DMS153 (cell line): ENCODE data around the gene ST6GALNAC4.

Source experiments
- DNase-seq: peaks from one replicate; lab custom pipeline; 2025; lab: John Stamatoyannopoulos, UW

Gene ST6GALNAC4

GRCh38 chr9:127929625-127929979 is 12.8 kb upstream of the ST6GALNAC4 start:
- DNase-seq, result no peak

DNA sequence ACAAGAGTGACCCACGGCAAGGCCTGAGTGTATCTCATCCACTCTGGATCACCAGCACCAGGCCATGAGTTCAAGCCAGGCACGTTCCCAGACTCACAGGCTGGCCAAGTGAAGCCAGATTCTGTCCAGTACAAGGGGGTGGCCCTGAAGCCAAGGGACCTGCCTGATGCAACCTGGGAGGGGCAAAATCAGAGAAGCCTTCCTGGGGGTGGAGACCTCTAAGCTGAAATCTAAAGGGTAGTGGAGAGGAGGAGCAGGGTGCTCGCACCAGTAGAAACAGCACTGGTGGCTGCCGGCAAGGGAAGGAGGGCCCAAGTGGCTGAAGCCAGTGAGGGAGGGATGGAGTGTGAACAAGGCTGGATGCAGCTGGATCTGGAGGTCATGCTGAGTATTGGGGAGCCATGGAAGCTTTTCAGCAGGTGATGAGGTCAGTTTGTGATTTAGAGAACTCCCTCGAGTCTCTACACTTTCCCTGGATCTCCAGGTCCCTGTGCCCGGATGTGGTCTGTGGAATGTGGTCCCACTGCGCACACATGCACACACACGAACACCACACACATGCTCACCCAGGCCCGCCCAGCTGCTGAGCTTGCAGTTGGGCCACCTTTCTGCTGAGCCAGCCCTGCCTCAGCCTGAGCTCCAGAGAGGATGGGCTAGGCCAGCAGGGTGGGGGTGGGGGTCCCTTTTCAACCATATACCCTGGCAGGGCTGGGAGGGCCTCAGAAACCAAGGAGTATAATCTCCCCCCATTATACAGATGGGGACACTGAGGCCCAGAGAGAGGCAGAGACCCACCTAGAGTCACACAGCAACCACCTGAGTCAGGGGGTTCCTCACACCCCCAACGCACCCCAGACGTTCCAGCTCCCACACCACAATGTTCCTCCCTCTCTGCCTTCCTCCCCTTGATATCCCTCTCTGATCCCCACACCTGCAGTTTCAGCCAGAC is 12.1 kb upstream of the ST6GALNAC4 start:
- DNase-seq, result no peak

GRCh38 chr9:127927988-127928675 is 11.3 kb upstream of the ST6GALNAC4 start:
- DNase-seq, result no peak

- peak; percentile 52 for DNase-seq
Observed at GRCh38 chr9:127927201-127927987, 10.6 kb upstream of the ST6GALNAC4 start.

GRCh38 chr9:127926906-127927200 is 10.0 kb upstream of the ST6GALNAC4 start:
- no peak for DNase-seq

DNA sequence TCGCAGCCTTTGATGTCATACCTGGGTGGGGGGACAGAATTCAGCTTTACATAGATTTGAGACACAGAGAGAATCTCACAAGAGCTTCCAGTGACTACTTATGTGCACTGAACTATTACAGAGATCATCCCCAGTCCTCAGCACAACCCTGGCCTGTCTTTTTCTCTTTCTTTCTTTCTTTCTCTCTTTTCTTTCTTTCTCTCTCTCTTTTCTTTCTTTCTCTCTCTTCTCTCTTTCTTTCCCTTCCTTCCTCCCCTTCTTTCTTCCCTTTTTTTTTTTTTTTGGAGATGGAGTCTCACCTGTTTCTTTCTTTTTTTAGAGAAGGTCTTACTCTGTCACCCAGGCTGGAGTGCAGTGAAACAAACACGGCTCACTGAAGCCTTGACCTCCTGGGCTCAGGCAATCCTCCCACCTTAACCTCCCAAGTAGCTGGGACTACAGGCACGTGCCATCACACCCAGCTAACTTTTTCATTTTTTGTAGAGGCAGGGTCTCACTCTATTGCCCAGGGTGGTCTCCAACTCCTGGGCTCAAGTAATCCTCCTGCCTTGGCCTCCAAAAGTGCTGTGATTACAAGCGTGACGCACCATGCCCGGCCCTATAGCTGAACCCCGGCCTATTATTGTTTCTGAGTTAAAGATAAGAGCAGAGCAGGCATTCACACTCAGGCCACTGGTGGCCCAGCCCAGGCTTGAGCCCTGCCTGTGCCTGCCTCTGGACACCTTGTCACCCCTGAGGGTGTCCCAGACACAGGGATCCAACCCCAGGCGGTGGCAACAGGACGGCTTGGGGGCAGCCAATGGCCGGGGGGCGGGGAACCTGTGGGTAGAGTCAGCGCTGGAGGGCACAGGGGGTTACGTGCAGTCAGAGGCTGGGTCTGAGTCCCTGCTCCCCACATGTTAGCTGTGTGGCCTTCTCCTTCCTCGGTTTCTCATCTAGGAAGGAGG is 9.4 kb upstream of the ST6GALNAC4 start:
- DNase-seq, result no peak

GRCh38 chr9:127924736-127925444 is 8.0 kb upstream of the ST6GALNAC4 start:
- no peak for DNase-seq

DNA sequence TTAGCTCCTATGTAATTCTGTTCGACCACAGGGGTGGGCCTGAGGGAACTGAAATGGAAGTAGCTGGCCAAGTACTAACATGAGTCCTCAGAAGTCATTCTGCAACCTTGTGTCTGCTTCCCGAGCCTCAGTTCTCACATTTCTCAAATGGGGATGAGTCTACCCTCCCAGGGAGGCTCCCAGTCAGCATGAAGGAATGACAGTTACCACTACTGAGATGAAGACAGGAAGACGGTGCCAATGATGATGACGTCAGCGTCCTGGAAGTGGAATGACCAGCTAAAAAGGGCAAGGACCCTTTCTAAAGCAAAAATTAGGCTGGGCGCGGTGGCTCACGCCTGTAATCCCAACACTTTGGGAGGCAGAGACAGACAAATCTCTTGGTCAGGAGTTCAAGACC is 6.9 kb upstream of the ST6GALNAC4 start:
- no peak for DNase-seq

DNA sequence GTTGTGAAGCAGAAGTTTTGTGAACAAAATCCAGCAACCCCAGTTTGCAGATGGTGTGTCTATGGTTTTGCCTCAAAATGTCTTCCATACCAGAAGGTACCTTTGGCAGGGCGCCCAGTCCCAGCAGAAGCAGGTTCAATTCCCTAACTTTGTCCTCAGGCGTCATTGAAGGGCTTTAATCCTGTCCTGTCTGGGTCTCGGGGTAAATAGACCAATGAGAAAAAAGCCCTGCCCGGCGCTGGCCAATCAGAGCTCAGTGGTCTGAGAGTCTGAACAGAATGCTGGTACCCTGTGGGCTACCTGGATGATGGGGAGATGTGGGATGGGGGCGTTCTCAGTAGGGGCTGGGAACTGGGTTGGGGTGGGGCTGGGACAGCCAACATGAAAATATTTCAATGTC is 6.2 kb upstream of the ST6GALNAC4 start:
- no peak for DNase-seq

DNA sequence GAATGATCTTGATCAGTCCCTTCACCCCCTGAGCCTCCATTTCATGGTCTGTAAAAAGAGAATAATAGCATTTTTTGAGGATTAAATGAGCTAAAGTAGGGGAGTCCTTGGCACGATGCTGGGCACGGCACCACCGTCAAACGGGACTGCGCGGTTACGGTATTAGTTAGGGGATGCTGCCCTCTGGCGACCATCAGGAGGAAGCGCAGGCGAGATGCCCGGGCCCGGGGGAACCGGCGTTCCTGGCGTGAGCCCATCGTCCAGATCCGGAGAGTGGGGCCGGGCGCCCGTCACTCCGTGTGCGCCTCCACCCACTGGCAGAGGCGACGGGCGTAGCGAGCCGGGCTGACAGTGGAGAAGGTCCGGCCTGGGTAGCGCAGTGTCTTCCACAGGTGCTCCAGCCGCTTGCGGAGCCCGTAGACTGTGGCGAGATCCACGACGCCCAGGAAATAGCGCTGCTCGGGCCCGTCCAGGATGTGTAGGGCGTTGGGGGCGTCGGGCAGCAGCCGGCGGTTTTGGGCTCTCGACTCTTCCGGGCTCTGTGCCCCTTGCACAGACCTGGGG is 4.8 kb upstream of the ST6GALNAC4 start:
- DNase-seq, result no peak

GRCh38 chr9:127920794-127921193 is 4.0 kb upstream of the ST6GALNAC4 start:
- no peak for DNase-seq

DNA sequence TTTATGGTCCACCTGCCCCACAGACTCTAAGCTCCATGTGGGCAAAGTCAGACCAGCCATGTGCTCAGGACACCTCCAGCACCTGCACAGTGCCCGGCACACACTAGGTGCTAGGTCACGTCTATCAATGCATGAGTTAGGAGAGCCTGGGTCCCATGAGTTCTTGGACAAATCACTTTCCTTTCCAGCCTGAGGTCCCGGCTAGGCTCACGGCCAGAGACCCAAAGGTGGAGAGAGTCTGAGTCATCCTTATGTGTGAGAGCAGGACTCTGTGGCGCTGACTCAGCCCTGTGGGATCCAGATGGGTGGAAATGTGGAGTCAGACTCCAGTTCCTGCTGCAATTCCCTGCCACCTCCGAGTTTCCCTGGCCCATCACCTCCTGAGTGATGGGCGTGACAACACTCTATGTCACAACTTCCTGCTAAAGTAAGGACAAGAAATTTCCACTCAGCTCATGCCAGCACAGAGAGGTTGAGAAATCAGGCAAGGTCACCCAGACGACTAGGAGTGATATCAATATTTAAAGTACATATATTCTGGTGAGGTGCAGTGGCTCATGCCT is 2.5 kb upstream of the ST6GALNAC4 start:
- DNase-seq, result no peak

GRCh38 chr9:127918183-127919107 is 1.6 kb upstream of the ST6GALNAC4 start:
- no peak for DNase-seq

DNA sequence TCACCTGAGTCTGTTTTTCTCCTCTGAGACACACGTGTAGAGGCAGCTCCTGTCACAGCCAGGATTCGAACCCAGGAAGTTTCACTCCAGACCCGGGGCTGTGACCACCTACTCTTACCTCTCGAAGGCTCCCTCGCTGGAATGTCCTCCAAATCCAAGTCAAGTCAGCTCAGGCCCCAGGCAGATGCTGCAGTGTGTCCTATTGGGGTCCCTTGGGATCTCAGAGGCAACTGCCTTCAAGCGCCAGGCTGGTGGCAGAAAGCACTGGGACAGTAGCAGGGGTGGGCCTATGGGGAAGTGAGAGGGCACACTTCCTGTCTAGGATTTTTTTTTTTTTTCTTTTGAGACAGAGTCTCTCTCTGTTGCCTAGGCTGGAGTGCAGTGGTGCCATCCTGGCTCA is 762 bp upstream of the ST6GALNAC4 start:
- DNase-seq, result no peak

DNA sequence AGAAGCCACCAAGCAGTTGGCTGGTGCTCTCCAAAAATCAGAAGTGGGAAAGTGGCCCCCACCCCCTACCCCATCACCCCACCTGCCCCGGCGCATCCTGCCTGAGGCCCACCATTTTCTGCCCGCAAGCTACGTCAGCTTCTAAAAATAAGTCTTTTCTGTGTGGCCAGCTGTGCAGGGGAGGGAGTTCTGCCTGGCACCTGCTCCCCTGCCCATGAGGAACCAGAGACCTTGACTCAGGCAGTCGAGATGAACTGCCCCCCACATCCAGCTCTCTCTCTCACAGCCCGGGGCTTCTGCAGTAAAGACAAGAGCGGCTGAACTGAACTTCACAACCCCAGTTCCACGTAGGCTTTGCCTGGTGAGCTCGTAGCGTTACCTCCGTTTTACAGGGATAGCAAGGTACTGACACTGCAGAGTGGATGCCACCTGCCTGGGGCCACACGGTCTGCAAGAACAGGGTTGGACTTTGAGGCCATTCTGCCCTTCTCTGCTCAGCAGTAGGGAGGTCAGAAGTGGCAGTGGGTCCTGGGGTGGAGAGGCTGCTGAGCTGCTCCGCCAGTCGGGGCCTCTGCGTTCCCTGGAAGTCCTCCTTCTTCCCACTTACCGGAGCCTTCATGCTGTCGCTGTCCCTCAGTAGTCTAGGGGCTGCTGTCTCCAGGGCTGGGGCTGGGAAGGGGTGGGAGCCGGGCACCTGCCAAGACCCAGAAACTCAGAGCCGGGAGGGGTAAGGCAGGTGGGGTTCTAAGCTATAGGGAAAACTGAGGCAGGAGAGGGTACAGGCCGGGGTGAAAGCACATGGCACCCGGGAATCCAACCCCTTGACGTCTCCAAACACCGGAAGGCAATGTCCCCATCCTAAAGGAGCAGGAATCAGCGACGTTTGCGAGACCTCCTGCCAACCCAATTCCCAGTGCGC is 781 bp downstream of the ST6GALNAC4 start:
- DNase-seq, result no peak

DNA sequence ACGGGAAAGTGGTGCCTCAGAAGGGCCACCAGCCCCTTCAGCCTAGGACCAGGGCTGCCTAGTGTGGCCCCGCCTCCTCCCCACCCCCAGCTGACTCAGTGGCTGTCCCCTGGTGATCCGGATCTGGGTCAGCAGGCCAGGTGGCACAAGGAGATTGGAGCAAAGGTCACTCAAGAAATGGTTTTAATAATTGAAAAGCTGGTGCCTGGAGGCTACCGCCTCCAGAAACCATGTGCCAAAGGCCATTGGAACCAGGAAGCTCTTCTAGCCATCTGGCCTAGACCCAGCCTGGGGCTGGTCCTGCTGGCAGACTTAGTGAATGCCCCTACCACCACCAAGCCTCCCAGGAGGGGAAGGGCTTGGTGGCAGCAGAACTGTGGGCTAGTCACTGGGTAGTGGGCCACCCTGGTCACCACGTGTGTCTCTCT is 1.5 kb downstream of the ST6GALNAC4 start:
- DNase-seq, result no peak

DNA sequence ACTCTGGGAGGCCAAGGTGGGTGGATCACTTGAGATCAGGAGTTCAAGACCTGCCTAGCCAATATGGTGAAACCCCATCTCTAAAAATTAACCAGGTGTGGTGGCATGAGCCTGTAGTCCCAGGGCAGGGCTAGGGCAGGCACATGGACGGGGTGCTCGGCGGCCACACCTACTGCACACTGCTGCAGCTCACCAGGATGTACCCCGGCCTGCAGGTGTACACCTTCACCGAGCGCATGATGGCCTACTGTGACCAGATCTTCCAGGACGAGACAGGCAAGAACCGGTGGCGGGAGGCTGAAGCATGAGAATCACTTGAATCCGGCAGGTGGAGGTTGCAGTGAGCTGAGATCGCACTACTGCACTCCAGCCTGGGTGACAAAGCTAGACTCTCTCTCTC is 3.2 kb downstream of the ST6GALNAC4 start:
- DNase-seq, result no peak

GRCh38 chr9:127912882-127913281 is 4.0 kb downstream of the ST6GALNAC4 start:
- peak; percentile 49 for DNase-seq
